Right lobe of liver (tissue), 6 donors: ENCODE measurements around the gene ZNF93. TPM values are rescaled to one million over a fixed set of nuclear protein-coding genes. Genes with fewer than 3 reads are reported as not detected.
"Not testable (repeated sequence)": the region's sequence is repeated elsewhere in the genome, so short reads cannot be mapped to it uniquely, and the experiment has no call there.

Experiments
- ATAC-seq, 4 donors: fragments of 200-7000 bp; cut with Tn5 transposase; one replicate each; pipeline ENCODE4 v1.9.1; 2020; ENCODE audit warnings: mild to moderate bottlenecking in 4 of 4, moderate library complexity in 4 of 4
- DNase-seq, 3 donors: peaks; one replicate each; pipeline ENCODE4 v3.0.0-alpha.2; 2020
- H3K27ac ChIP-seq, 3 donors: fragments of 200-600 bp; one replicate each; pipeline ENCODE4 v1.8.0; 2022
- H3K27me3 ChIP-seq, 2 donors: fragments of 200-600 bp; one replicate each; pipeline ENCODE4 v1.8.0; 2022
- H3K36me3 ChIP-seq, 4 donors: fragments of 200-600 bp; sonication (generic) in 1 of 4; one replicate each; pipeline versions ENCODE4 v1.5.1 to v1.8.0; 2017 to 2022; ENCODE audit warnings: control low read depth in 1 of 4
- H3K4me1 ChIP-seq, 4 donors: fragments of 200-600 bp; sonication (generic) in 1 of 4; one replicate each; pipeline versions ENCODE4 v1.5.1 to v1.8.0; 2017 to 2022; ENCODE audit warnings: control low read depth in 1 of 4
- H3K4me3 ChIP-seq, 3 donors: fragments of 200-600 bp; one replicate each; pipeline ENCODE4 v1.8.0; 2022
- H3K9me3 ChIP-seq, 4 donors: fragments of 200-600 bp; sonication (generic) in 1 of 4; one replicate each; pipeline versions ENCODE4 v1.5.1 to v1.8.0; 2017 to 2022; ENCODE audit warnings: control low read depth in 1 of 4
- CTCF ChIP-seq, 4 donors: fragments of 200-600 bp in 3 of 4; fragments of 450-650 bp in 1 of 4; IDR thresholded peaks; one replicate each; pipeline versions ENCODE4 v1.5.1 to v1.8.0; 2016 to 2022; ENCODE audit warnings: antibody characterized with exemption in 4 of 4, mild to moderate bottlenecking in 2 of 4
- POLR2A ChIP-seq: fragments of 450-650 bp; IDR thresholded peaks from one replicate; pipeline ENCODE4 v1.6.1; 2017; ENCODE audit warnings: antibody characterized with exemption, mild to moderate bottlenecking
- WGBS: methylation state at CpG from one replicate; pipeline ENCODE4 v1.1.6; 2018; ENCODE audit warnings: low coverage, low lambda C conversion rate; ENCODE audit not compliant: insufficient coverage; ENCODE audit errors: missing lambda C conversion rate; 5-methylcytosine and 5-hydroxymethylcytosine counted together
- intact Hi-C, 2 donors: fragments of 100-400 bp; cut with DNase I; formaldehyde crosslinking; loops; one replicate each; pipeline versions ENCODE4 v1.11.2 to v1.14.1; 2022
- total RNA-seq, 6 experiments: library from RNA; depleted of rRNA in 2 of 6; stranded (reverse); fragments of >200 nt in 2 of 6; fragmentation: NEBNext Ultra II Directional in 3 of 6; extraction: Animal tissue kit (Norgen Biotek cat#: 25700) in 3 of 6; gene quantifications; one replicate each; pipeline versions ENCODE4 v1.1.0 to v1.2.4, GENCODE V29; 2016 to 2023
- donor health status: DM: no; HTN: yes; CAD: no.
- donor health status: DM: no; HTN: no; CAD: no.
- donor health status: DM: no; HTN: no; CAD: no.
- donor health status: DM: no; HTN: yes; CAD: no.
- donor health status: DM: no; HTN: yes; CAD: no.

Gene ZNF93
- total RNA-seq, 6 experiments from 2014 or later, result 0.35 to 1.6 (median 0.81) TPM

- ATAC-seq (no peak), DNase-seq (no peak)
- no peak for TF ChIP-seq POLR2A
- TF ChIP-seq CTCF (IDR thresholded peaks at IDR 0.05), result no peak
- H3K27me3 ChIP-seq, result no peaks in the 10 kb centered on the region
- no peaks in the 10 kb centered on the region for H3K4me1 ChIP-seq
- WGBS, result 82% methylated on average over 2 of the region's 2 CpGs
- no peak overlapping the region for H3K27ac ChIP-seq
- H3K36me3 ChIP-seq, result no peaks in the 10 kb centered on the region
- H3K4me3 ChIP-seq, result no peak overlapping the region
- peaks cover 0 to 4% (median 0%) of the 10 kb centered on the region in 4 donors for H3K9me3 ChIP-seq
- intact Hi-C loops, result no loop called here
Observed at GRCh38 chr19:19909654-19910053, 8.9 kb downstream of the ZNF93 start.

- Histone ChIP-seq H3K4me3 (no peak overlapping the region), H3K27me3 (no peaks in the 10 kb centered on the region), H3K4me1 (no peaks in the 10 kb centered on the region), H3K36me3 (no peaks in the 10 kb centered on the region), H3K9me3 (peaks cover 0 to 4% (median 0%) of the 10 kb centered on the region in 4 donors), H3K27ac (no peak overlapping the region)
- WGBS, result 69% methylated on average over 1 of the region's 1 CpG
- intact Hi-C loops, result no loop called here
- TF ChIP-seq POLR2A (no peak), CTCF (IDR thresholded peaks at IDR 0.05) (no peak)
- ATAC-seq, result no peak
- DNase-seq, result no peak
Observed at GRCh38 chr19:19911150-19911549, 10.4 kb downstream of the ZNF93 start.

- Histone ChIP-seq H3K27me3 (no peaks in the 10 kb centered on the region), H3K27ac (no peak overlapping the region), H3K4me1 (no peaks in the 10 kb centered on the region), H3K36me3 (no peaks in the 10 kb centered on the region), H3K9me3 (peaks cover 0 to 3% (median 0%) of the 10 kb centered on the region in 4 donors), H3K4me3 (no peak overlapping the region)
- ATAC-seq (no peak), DNase-seq (no peak)
- WGBS, result 70% methylated on average over 3 of the region's 3 CpGs
- no peak for TF ChIP-seq CTCF (IDR thresholded peaks at IDR 0.05)
- intact Hi-C loops, result no loop called here
Observed at GRCh38 chr19:19914596-19914995, 13.8 kb downstream of the ZNF93 start.

GRCh38 chr19:19930417-19930816, 29.7 kb downstream of the ZNF93 start:
- H3K4me3 ChIP-seq, H3K36me3 ChIP-seq, H3K27ac ChIP-seq, intact Hi-C loops, ATAC-seq, H3K27me3 ChIP-seq, H3K4me1 ChIP-seq: not testable (repeated sequence)
- peaks cover 0 to 29% (median 8%) of the 10 kb centered on the region in 4 donors for H3K9me3 ChIP-seq
- peak; percentile 19 to 49 (median 41) for TF ChIP-seq CTCF (IDR thresholded peaks at IDR 0.05)
- peak in 1 of 3 donors; percentile 28 for DNase-seq
- 51% methylated on average over 6 of the region's 7 CpGs for WGBS

GRCh38 chr19:19933432-19934314, 32.9 kb downstream of the ZNF93 start:
- not testable (repeated sequence) for H3K4me3 ChIP-seq

More at GRCh38 chr19:19933432-19934314, 32.9 kb downstream of the ZNF93 start:
- H3K4me1 ChIP-seq, intact Hi-C loops, DNase-seq, H3K27ac ChIP-seq, H3K27me3 ChIP-seq, H3K36me3 ChIP-seq, ATAC-seq: not testable (repeated sequence)
- 77% methylated on average over 3 of the region's 3 CpGs for WGBS
- peaks cover 0 to 29% (median 6%) of the 10 kb centered on the region in 4 donors for H3K9me3 ChIP-seq
